Hepatocyte (in vitro differentiated cells): ENCODE results near the gene TCP11. TPM values are rescaled to one million over a fixed set of nuclear protein-coding genes. Genes with fewer than 3 reads are reported as not detected.

Experiments used
- DNase-seq: peaks from one replicate; pipeline ENCODE4 v3.0.0-alpha.2; 2016; ENCODE audit warnings: low spot score
- H2AFZ ChIP-seq: fragments of 200-600 bp; sonication (generic); 2 replicates; pipeline ENCODE4 v1.6.0; 2016; ENCODE audit warnings: antibody characterized with exemption, mild to moderate bottlenecking
- H3K27ac ChIP-seq: fragments of 200-600 bp; sonication (generic); 2 replicates; pipeline ENCODE4 v1.5.1; 2016; ENCODE audit warnings: mild to moderate bottlenecking
- H3K27me3 ChIP-seq: fragments of 200-600 bp; sonication (generic); 2 replicates; pipeline ENCODE4 v1.6.1; 2016
- H3K36me3 ChIP-seq: fragments of 200-600 bp; sonication (generic); replicated peaks from 2 replicates; pipeline ENCODE4 v1.5.1; 2016; ENCODE audit warnings: low read depth; ENCODE audit not compliant: insufficient read depth
- H3K4me1 ChIP-seq: fragments of 200-600 bp; sonication (generic); 2 replicates; pipeline ENCODE4 v1.5.1; 2016; ENCODE audit warnings: mild to moderate bottlenecking, moderate library complexity; ENCODE audit not compliant: insufficient read depth
- H3K4me2 ChIP-seq: fragments of 200-600 bp; sonication (generic); 2 replicates; pipeline ENCODE4 v1.6.0; 2016
- H3K4me3 ChIP-seq: fragments of 200-600 bp; sonication (generic); 2 replicates; pipeline ENCODE4 v1.5.1; 2016; ENCODE audit warnings: mild to moderate bottlenecking
- H3K79me2 ChIP-seq: fragments of 200-600 bp; sonication (generic); 2 replicates; pipeline ENCODE4 v1.6.0; 2017; ENCODE audit warnings: mild to moderate bottlenecking
- H3K9me2 ChIP-seq: fragments of 200-600 bp; sonication (generic); replicated peaks from 2 replicates; pipeline ENCODE4 v1.6.0; 2017; ENCODE audit warnings: mild to moderate bottlenecking; ENCODE audit not compliant: insufficient read depth
- H3K9me3 ChIP-seq: fragments of 200-600 bp; sonication (generic); 2 replicates; pipeline ENCODE4 v1.5.1; 2016; ENCODE audit warnings: low read depth, mild to moderate bottlenecking
- H4K20me1 ChIP-seq: fragments of 200-600 bp; sonication (generic); 2 replicates; pipeline ENCODE4 v1.6.0; 2016; ENCODE audit warnings: mild to moderate bottlenecking; ENCODE audit not compliant: insufficient read depth, poor library complexity, severe bottlenecking
- EZH2 ChIP-seq: fragments of 200-600 bp; sonication (generic); IDR thresholded peaks from 2 replicates; pipeline ENCODE4 v1.6.1; 2016; ENCODE audit warnings: antibody characterized with exemption, mild to moderate bottlenecking, borderline replicate concordance
- EZH2phosphoT487 ChIP-seq: fragments of 200-600 bp; sonication (generic); IDR thresholded peaks from one replicate; pipeline ENCODE4 v1.6.1; 2018; ENCODE audit warnings: antibody characterized with exemption, mild to moderate bottlenecking, low read depth, moderate library complexity; ENCODE audit not compliant: unreplicated experiment, severe bottlenecking
- WGBS: methylation state at CpG from one replicate; pipeline ENCODE4 v1.1.6; 2016; ENCODE audit warnings: low lambda C conversion rate; ENCODE audit errors: missing lambda C conversion rate; 5-methylcytosine and 5-hydroxymethylcytosine counted together
- polyA plus RNA-seq: library from polyadenylated mRNA; unstranded; fragments of >200 nt; fragmentation: Nextera tagmentation; extraction: Ambion mirVana; gene quantifications from 2 replicates; pipeline ENCODE4 v1.2.1, GENCODE V29; 2016
- total RNA-seq: library from RNA; depleted of rRNA; stranded (reverse); fragments of >200 nt; gene quantifications from 2 replicates; pipeline ENCODE4 v1.2.3, GENCODE V29; 2014
- TF ChIP-seq, protein P1 (sequence below): fragments of 200-600 bp; sonication (generic); IDR thresholded peaks from 2 replicates; pipeline ENCODE4 v1.5.1; 2016; ENCODE audit warnings: antibody characterized with exemption, mild to moderate bottlenecking; ENCODE audit not compliant: poor library complexity

TCP11 gene
- total and polyA plus RNA-seq, 2 experiments from 2014 or later = not detected

GRCh38 chr6:35093783-35094182 lies 47.4 kb downstream of the TCP11 start:
- no peak overlapping the region for H3K4me2 ChIP-seq
- TF ChIP-seq EZH2 = no peak
- TF ChIP-seq, protein P1, sequence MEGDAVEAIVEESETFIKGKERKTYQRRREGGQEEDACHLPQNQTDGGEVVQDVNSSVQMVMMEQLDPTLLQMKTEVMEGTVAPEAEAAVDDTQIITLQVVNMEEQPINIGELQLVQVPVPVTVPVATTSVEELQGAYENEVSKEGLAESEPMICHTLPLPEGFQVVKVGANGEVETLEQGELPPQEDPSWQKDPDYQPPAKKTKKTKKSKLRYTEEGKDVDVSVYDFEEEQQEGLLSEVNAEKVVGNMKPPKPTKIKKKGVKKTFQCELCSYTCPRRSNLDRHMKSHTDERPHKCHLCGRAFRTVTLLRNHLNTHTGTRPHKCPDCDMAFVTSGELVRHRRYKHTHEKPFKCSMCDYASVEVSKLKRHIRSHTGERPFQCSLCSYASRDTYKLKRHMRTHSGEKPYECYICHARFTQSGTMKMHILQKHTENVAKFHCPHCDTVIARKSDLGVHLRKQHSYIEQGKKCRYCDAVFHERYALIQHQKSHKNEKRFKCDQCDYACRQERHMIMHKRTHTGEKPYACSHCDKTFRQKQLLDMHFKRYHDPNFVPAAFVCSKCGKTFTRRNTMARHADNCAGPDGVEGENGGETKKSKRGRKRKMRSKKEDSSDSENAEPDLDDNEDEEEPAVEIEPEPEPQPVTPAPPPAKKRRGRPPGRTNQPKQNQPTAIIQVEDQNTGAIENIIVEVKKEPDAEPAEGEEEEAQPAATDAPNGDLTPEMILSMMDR = no peak
- TF ChIP-seq EZH2phosphoT487 = no peak
- no peak overlapping the region for H2AFZ ChIP-seq
- H3K9me3 ChIP-seq = no peaks in the 10 kb centered on the region
- H3K79me2 ChIP-seq = no peaks in the 10 kb centered on the region
- DNase-seq = peak; percentile 3
- no peak overlapping the region for H3K4me3 ChIP-seq
- 90% methylated on average over 6 of the region's 6 CpGs for WGBS
- H3K36me3 ChIP-seq = no peaks in the 10 kb centered on the region
- H3K27ac ChIP-seq = peak overlapping the region; percentile 85
- peaks cover 60% of the 10 kb centered on the region for H3K4me1 ChIP-seq
- H4K20me1 ChIP-seq = no peaks in the 10 kb centered on the region
- H3K9me2 ChIP-seq = no peaks in the 10 kb centered on the region
- H3K27me3 ChIP-seq = no peaks in the 10 kb centered on the region

DNA sequence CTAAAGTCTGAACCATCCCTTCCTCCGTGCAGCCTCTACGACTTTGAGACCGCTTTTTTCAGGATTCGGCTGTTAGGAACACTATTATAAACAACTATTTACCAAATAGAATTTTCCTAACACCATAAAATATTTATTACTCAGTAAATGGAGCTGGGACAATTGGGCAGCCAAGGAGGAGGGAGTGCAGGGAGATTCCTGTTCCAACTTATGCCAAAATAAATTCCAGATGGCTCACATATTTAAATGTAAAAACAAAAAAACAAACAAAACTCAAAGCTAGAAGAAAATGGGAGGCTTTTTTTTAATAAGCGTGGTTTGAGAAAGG lies 48.1 kb downstream of the TCP11 start:
- Histone ChIP-seq H3K27ac (peak overlapping the region; percentile 88), H3K4me1 (peaks cover 63% of the 10 kb centered on the region), H3K79me2 (no peaks in the 10 kb centered on the region), H3K9me2 (no peaks in the 10 kb centered on the region), H3K27me3 (no peaks in the 10 kb centered on the region), H3K4me3 (no peak overlapping the region), H4K20me1 (no peaks in the 10 kb centered on the region), H2AFZ (no peak overlapping the region), H3K36me3 (no peaks in the 10 kb centered on the region), H3K4me2 (no peak overlapping the region), H3K9me3 (no peaks in the 10 kb centered on the region)
- 60% methylated on average over 5 of the region's 5 CpGs for WGBS
- DNase-seq = peak; percentile 38
- TF ChIP-seq, protein P1 = no peak
- no peak for TF ChIP-seq EZH2phosphoT487
- no peak for TF ChIP-seq EZH2

DNA sequence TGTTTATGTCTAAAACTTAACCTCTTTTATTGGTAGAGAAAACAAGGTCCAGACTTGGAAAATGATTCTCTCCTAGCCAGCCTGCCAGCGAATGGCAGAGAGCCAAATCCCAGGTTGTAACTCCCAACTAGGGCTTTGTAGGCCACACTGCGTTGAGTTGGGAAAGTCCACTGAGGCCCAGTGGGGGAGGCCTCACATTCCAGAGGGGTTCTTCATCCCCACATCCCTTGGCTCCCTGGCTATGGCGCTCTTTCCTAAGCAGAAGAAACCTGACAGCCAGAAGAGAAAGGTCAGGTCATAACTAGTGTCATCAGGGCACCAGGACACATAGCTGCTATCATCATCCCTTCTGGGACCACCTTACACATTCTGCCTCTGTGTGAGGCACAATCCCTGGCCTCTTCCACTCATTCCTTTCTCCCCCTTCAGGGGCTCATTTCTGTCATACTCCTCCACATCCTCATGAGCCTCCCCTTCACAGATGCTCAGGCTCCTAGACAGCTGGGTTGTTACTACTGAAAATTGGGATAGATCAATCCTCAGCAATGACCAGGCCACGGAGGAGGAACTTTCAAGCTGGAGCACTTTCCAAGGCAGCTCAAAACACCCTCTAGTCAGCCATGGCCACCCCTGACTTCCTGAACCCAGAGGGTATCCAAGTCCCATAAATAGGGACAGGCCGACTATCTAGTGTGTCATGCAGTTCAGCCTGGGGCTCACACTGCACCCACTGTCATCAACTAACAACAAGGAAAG lies 48.6 kb downstream of the TCP11 start:
- peak; percentile 77 for DNase-seq
- 67% methylated on average over 5 of the region's 5 CpGs for WGBS

More for the DNA sequence above, 48.6 kb downstream of the TCP11 start:
- Histone ChIP-seq H3K79me2 (no peaks in the 10 kb centered on the region), H4K20me1 (no peaks in the 10 kb centered on the region), H3K4me2 (no peak overlapping the region), H3K36me3 (no peaks in the 10 kb centered on the region), H3K27me3 (no peaks in the 10 kb centered on the region), H3K4me3 (no peak overlapping the region), H3K9me3 (no peaks in the 10 kb centered on the region), H2AFZ (no peak overlapping the region), H3K27ac (peak overlapping the region; percentile 88), H3K4me1 (peaks cover 63% of the 10 kb centered on the region), H3K9me2 (no peaks in the 10 kb centered on the region)
- TF ChIP-seq, protein P1 = no peak
- TF ChIP-seq EZH2phosphoT487 = no peak
- TF ChIP-seq EZH2 = no peak
